Kidney (tissue), 14 donors: ENCODE measurements around the gene FZD2. TPM values are rescaled to one million over a fixed set of nuclear protein-coding genes. Genes with fewer than 3 reads are reported as not detected.
"Not testable (repeated sequence)": the region's sequence is repeated elsewhere in the genome, so short reads cannot be mapped to it uniquely, and the experiment has no call there.

Source experiments
- DNase-seq, 5 donors: peaks; one replicate each; pipeline ENCODE4 v3.0.0-alpha.2; 2013 to 2020
- FAIRE-seq: peaks from 2 replicates; lab custom pipeline; 2012; peaks lifted over from hg19 to GRCh38; lab: Jason Lieb, UNC
- H3K27ac ChIP-seq, 2 donors: one replicate each; pipeline ENCODE4 v1.7.0; 2013; ENCODE audit warnings: low read depth in 2 of 2, low read length in 2 of 2, inconsistent platforms in 1 of 2
- H3K27me3 ChIP-seq: one replicate; pipeline ENCODE4 v1.7.1; 2013; ENCODE audit warnings: low read length, inconsistent platforms; ENCODE audit not compliant: control insufficient read depth, insufficient read depth
- H3K36me3 ChIP-seq, 3 donors: one replicate each; pipeline versions ENCODE4 v1.7.0 to v1.7.1; 2013; ENCODE audit warnings: low read length in 3 of 3, control low read depth in 1 of 3, inconsistent platforms in 1 of 3; ENCODE audit not compliant: insufficient read depth in 3 of 3, control insufficient read depth in 2 of 3
- H3K4me1 ChIP-seq, 3 donors: one replicate each; pipeline versions ENCODE4 v1.7.0 to v1.7.1; 2013; ENCODE audit warnings: low read length in 3 of 3, inconsistent platforms in 1 of 3, low read depth in 1 of 3; ENCODE audit not compliant: control insufficient read depth in 2 of 3, insufficient read depth in 2 of 3
- H3K4me3 ChIP-seq, 3 donors: one replicate each; pipeline versions ENCODE4 v1.7.0 to v1.8.1; 2013; ENCODE audit warnings: low read length in 3 of 3, control low read depth in 1 of 3, inconsistent platforms in 1 of 3
- H3K9ac ChIP-seq, 3 donors: one replicate each; pipeline versions ENCODE4 v1.7.0 to v1.7.1; 2013; ENCODE audit warnings: low read length in 3 of 3, control low read depth in 1 of 3, inconsistent platforms in 1 of 3
- H3K9me3 ChIP-seq, 3 donors: one replicate each; pipeline versions ENCODE4 v1.7.0 to v1.7.1; 2013; ENCODE audit warnings: low read length in 3 of 3, control low read depth in 1 of 3, inconsistent platforms in 1 of 3; ENCODE audit not compliant: control insufficient read depth in 2 of 3, insufficient read depth in 1 of 3
- CTCF ChIP-seq: IDR thresholded peaks from 3 replicates; pipeline ENCODE4 v1.5.1; 2012; ENCODE audit warnings: mild to moderate bottlenecking, moderate library complexity, borderline replicate concordance; ENCODE audit not compliant: insufficient read depth; ENCODE audit errors: extremely low read depth
- intact Hi-C: fragments of 100-400 bp; cut with DNase I; formaldehyde crosslinking; loops from one replicate; pipeline ENCODE4 v1.11.1; 2022
- polyA plus RNA-seq: library from polyadenylated mRNA; stranded (reverse); fragments of 350-450 nt; fragmentation: Illumina TruSeq; extraction: RNeasy Lipid Tissue Mini Kit (QIAGEN cat#74804); gene quantifications from one replicate; pipeline ENCODE4 v1.2.3, GENCODE V29; 2014; ENCODE audit warnings: low read depth, low replicate concordance; ENCODE audit not compliant: insufficient read depth
- total RNA-seq: library from RNA; stranded (reverse); fragmentation: NEBNext Ultra II Directional; extraction: Animal tissue kit (Norgen Biotek cat#: 25700); gene quantifications from one replicate; pipeline ENCODE4 v1.2.1, GENCODE V29; 2021
- donor health status: control.
- donor health status: control.
- donor health status: control.
- donor health status: control.
- donor health status: control.
- donor health status: DM: yes; HTN: yes; CAD: no.
- donor health status: Normal renal cell carcinoma (clear cell type).

The FZD2 gene
- total and polyA plus RNA-seq, 2 donors from 2014 or later = 4.7 to 5.5 TPM

GRCh38 chr17:44564429-44564828 lies 7.1 kb downstream of the FZD2 start:
- intact Hi-C loops = no loop called here
- H3K9ac ChIP-seq = no peak overlapping the region
- no peaks in the 10 kb centered on the region for H3K27me3 ChIP-seq
- FAIRE-seq = no peak
- no peak for TF ChIP-seq CTCF
- no peak overlapping the region for H3K27ac ChIP-seq
- no peaks in the 10 kb centered on the region for H3K4me1 ChIP-seq
- no peak for DNase-seq
- no peaks in the 10 kb centered on the region for H3K36me3 ChIP-seq
- H3K4me3 ChIP-seq = no peak overlapping the region
- peaks cover 0 to 6% (median 0%) of the 10 kb centered on the region in 3 donors for H3K9me3 ChIP-seq

- H3K9ac ChIP-seq = no peak overlapping the region
- DNase-seq = no peak
- no peak for TF ChIP-seq CTCF
- H3K4me3 ChIP-seq = no peak overlapping the region
- H3K4me1 ChIP-seq = no peaks in the 10 kb centered on the region
- no peak for FAIRE-seq
- peaks cover 0 to 6% (median 0%) of the 10 kb centered on the region in 3 donors for H3K9me3 ChIP-seq
- no peak overlapping the region for H3K27ac ChIP-seq
- H3K36me3 ChIP-seq = no peaks in the 10 kb centered on the region
- intact Hi-C loops = no loop called here
- H3K27me3 ChIP-seq = no peaks in the 10 kb centered on the region
These were observed 8.7 kb downstream of the FZD2 start for GRCh38 chr17:44565866-44566443.

GRCh38 chr17:44568311-44568944 lies 11.1 kb downstream of the FZD2 start:
- FAIRE-seq, intact Hi-C loops, DNase-seq: not testable (repeated sequence)

GRCh38 chr17:44568945-44569858 lies 11.9 kb downstream of the FZD2 start:
- no peaks in the 10 kb centered on the region for H3K27me3 ChIP-seq
- intact Hi-C loops = no loop called here
- no peaks in the 10 kb centered on the region for H3K4me1 ChIP-seq
- H3K4me3 ChIP-seq = peak overlapping the region in 1 of 3 donors; percentile 36
- peaks cover 0 to 6% (median 0%) of the 10 kb centered on the region in 3 donors for H3K9me3 ChIP-seq
- no peak for TF ChIP-seq CTCF
- H3K9ac ChIP-seq = peak overlapping the region in 1 of 3 donors; percentile 7
- peak in 2 of 5 donors; percentile 44 to 66 for DNase-seq
- H3K27ac ChIP-seq = no peak overlapping the region
- FAIRE-seq = no peak
- no peaks in the 10 kb centered on the region for H3K36me3 ChIP-seq

More at GRCh38 chr17:44568311-44568944, 11.1 kb downstream of the FZD2 start:
- not testable (repeated sequence) for H3K27ac ChIP-seq, H3K27me3 ChIP-seq, H3K4me3 ChIP-seq, H3K9me3 ChIP-seq, H3K4me1 ChIP-seq, H3K9ac ChIP-seq, H3K36me3 ChIP-seq
